Smooth muscle cell (in vitro differentiated cells): Measurements from ENCODE around the gene XPC. TPM values are rescaled to one million over a fixed set of nuclear protein-coding genes. Genes with fewer than 3 reads are reported as not detected.

Source experiments
- DNase-seq: peaks from one replicate; lab custom pipeline; 2025; ENCODE audit not compliant: unreplicated experiment; lab: John Stamatoyannopoulos, UW
- H2AFZ ChIP-seq: fragments of 200-600 bp; sonication (generic); 2 replicates; pipeline ENCODE4 v1.6.0; 2016; ENCODE audit warnings: antibody characterized with exemption, low read depth, mild to moderate bottlenecking
- H3F3A ChIP-seq: fragments of 200-600 bp; sonication (generic); 2 replicates; pipeline ENCODE4 v1.6.0; 2017; ENCODE audit warnings: antibody characterized with exemption, low read depth
- H3K27ac ChIP-seq: fragments of 200-600 bp; sonication (generic); 2 replicates; pipeline ENCODE4 v1.5.1; 2016; ENCODE audit warnings: low read depth, mild to moderate bottlenecking
- H3K27me3 ChIP-seq: fragments of 200-600 bp; sonication (generic); 2 replicates; pipeline ENCODE4 v1.6.1; 2016; ENCODE audit warnings: low read depth, mild to moderate bottlenecking
- H3K36me3 ChIP-seq: fragments of 200-600 bp; sonication (generic); 2 replicates; pipeline ENCODE4 v1.5.1; 2016; ENCODE audit warnings: low read depth
- H3K4me1 ChIP-seq: fragments of 200-600 bp; sonication (generic); 2 replicates; pipeline ENCODE4 v1.5.1; 2016; ENCODE audit warnings: low read depth
- H3K4me2 ChIP-seq: fragments of 200-600 bp; sonication (generic); 2 replicates; pipeline ENCODE4 v1.6.0; 2016; ENCODE audit warnings: mild to moderate bottlenecking
- H3K4me3 ChIP-seq: fragments of 200-600 bp; sonication (generic); 2 replicates; pipeline ENCODE4 v1.5.1; 2016; ENCODE audit warnings: mild to moderate bottlenecking
- H3K79me2 ChIP-seq: fragments of 200-600 bp; sonication (generic); 2 replicates; pipeline ENCODE4 v1.6.0; 2016; ENCODE audit warnings: low read depth, mild to moderate bottlenecking
- H3K9ac ChIP-seq: fragments of 200-600 bp; sonication (generic); 2 replicates; pipeline ENCODE4 v1.6.0; 2016; ENCODE audit warnings: low read depth
- H3K9me3 ChIP-seq: fragments of 200-600 bp; sonication (generic); replicated peaks from 2 replicates; pipeline ENCODE4 v1.5.1; 2016; ENCODE audit warnings: low read depth
- H4K20me1 ChIP-seq: fragments of 200-600 bp; sonication (generic); 2 replicates; pipeline ENCODE4 v1.6.0; 2016; ENCODE audit warnings: low read depth
- WGBS: methylation state at CpG from one replicate; pipeline ENCODE4 v1.1.7; 2016; ENCODE audit warnings: low lambda C conversion rate; 5-methylcytosine and 5-hydroxymethylcytosine counted together
- polyA plus RNA-seq: library from polyadenylated mRNA; unstranded; fragments of >200 nt; fragmentation: Nextera tagmentation; extraction: Ambion mirVana; gene quantifications from 2 replicates; pipeline ENCODE4 v1.2.1, GENCODE V29; 2016
- total RNA-seq: library from RNA; depleted of rRNA; stranded (reverse); fragments of >200 nt; gene quantifications from 2 replicates; pipeline ENCODE4 v1.2.3, GENCODE V29; 2014
- TF ChIP-seq, protein P1 (sequence below): fragments of 200-600 bp; sonication (generic); IDR thresholded peaks from 2 replicates; pipeline ENCODE4 v1.5.1; 2017; ENCODE audit warnings: borderline replicate concordance, mild to moderate bottlenecking, antibody characterized with exemption; ENCODE audit not compliant: insufficient read depth, poor library complexity, severe bottlenecking

XPC gene
- total and polyA plus RNA-seq, 2 experiments from 2014 or later, result 20.9 to 23.8 TPM

DNA sequence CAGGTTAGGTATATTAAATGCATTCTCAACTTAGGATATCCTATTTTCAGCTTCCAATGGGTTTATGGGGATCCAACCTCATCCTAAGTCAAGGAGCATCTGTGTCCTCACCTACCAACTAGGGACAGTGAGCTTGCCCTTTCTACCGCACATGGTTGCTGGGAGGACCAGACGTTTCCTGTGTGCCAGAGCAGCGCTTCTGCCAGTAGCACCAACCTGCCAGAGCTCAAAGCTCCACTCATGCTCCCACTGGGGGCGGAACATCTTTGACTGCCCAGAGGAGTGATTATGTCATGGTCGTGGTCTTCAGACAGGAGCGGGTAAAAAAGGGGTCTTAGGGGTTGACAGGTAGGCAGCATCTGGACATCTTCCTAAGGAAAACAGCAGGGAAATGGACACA lies 24.7 kb downstream of the XPC start:
- TF ChIP-seq, protein P1, sequence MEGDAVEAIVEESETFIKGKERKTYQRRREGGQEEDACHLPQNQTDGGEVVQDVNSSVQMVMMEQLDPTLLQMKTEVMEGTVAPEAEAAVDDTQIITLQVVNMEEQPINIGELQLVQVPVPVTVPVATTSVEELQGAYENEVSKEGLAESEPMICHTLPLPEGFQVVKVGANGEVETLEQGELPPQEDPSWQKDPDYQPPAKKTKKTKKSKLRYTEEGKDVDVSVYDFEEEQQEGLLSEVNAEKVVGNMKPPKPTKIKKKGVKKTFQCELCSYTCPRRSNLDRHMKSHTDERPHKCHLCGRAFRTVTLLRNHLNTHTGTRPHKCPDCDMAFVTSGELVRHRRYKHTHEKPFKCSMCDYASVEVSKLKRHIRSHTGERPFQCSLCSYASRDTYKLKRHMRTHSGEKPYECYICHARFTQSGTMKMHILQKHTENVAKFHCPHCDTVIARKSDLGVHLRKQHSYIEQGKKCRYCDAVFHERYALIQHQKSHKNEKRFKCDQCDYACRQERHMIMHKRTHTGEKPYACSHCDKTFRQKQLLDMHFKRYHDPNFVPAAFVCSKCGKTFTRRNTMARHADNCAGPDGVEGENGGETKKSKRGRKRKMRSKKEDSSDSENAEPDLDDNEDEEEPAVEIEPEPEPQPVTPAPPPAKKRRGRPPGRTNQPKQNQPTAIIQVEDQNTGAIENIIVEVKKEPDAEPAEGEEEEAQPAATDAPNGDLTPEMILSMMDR, result no peak
- Histone ChIP-seq H4K20me1 (peaks cover 3% of the 10 kb centered on the region), H3F3A (no peaks in the 10 kb centered on the region), H3K4me1 (no peaks in the 10 kb centered on the region), H3K27me3 (no peaks in the 10 kb centered on the region), H2AFZ (no peak overlapping the region), H3K79me2 (no peaks in the 10 kb centered on the region), H3K4me3 (no peak overlapping the region), H3K9ac (no peak overlapping the region), H3K27ac (no peak overlapping the region), H3K4me2 (no peak overlapping the region), H3K9me3 (no peaks in the 10 kb centered on the region), H3K36me3 (peaks cover 7% of the 10 kb centered on the region)
- DNase-seq, result no peak
- WGBS, result 98% methylated on average over 6 of the region's 6 CpGs

DNA sequence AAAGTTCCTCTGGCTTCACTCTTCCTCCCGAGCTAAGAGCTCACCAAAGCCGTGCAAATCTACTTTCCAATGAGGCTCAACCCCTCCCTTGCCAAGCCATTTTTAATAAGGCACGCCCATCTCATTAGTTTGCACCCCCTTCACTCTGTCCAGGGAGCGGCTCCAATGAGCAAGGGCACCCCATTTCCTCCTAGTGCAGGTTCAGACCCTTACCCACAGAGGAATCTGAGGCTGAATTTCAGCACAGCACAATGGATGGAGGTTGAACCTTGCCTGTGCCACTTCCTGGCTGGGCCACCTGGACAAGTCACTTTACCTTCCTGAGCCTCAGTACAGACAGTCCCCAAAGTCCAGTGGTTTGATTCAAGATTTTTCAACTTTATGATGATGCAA lies 25.4 kb downstream of the XPC start:
- Histone ChIP-seq H3K4me3 (no peak overlapping the region), H3K4me1 (no peaks in the 10 kb centered on the region), H3F3A (no peaks in the 10 kb centered on the region), H4K20me1 (peaks cover 3% of the 10 kb centered on the region), H3K9ac (no peak overlapping the region), H3K79me2 (no peaks in the 10 kb centered on the region), H3K9me3 (no peaks in the 10 kb centered on the region), H3K4me2 (no peak overlapping the region), H3K36me3 (peaks cover 4% of the 10 kb centered on the region), H3K27ac (no peak overlapping the region), H2AFZ (no peak overlapping the region), H3K27me3 (no peaks in the 10 kb centered on the region)
- WGBS, result 93% methylated on average over 4 of the region's 4 CpGs
- TF ChIP-seq, protein P1, result no peak
- no peak for DNase-seq

DNA sequence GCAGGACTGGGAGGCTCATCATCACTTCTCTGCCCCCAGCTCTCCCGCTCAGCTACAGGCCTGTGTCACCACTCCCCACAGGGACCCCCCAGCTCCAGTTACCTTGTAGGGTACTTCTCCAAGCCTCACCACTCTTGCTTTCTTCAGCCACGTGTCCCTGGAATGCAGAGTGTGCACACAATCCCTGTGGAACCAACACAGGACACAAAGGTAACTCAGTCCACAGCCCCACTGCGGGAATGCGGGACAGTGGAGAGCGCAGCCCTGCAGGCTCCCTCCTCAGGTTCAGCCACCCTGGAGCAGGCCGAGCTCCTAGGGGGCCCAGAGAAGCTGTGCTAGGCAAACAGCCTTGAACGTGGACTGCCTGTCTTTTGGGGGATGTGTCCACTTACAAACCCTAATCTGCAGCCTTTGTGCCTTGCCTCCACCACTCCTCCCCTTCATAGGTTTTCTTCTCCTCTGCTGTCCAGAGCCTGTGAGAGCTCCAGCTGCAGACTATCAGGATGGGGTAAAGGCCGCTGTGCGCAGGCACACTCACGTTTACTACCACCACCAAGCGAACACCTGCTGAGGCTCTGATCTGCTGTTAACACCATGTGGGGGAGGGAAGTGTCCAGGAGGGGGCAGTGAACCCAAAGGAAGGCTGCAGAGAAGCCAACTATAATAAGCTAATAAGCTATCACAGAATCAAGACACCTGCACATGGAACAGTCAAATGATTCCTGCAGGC lies 26.0 kb downstream of the XPC start:
- Histone ChIP-seq H3K36me3 (no peaks in the 10 kb centered on the region), H2AFZ (no peak overlapping the region), H3K4me1 (no peaks in the 10 kb centered on the region), H3K79me2 (no peaks in the 10 kb centered on the region), H3K27ac (no peak overlapping the region), H3K9me3 (no peaks in the 10 kb centered on the region), H3K27me3 (no peaks in the 10 kb centered on the region), H3K4me3 (no peak overlapping the region), H3K9ac (no peak overlapping the region), H4K20me1 (peaks cover 3% of the 10 kb centered on the region), H3K4me2 (no peak overlapping the region), H3F3A (no peaks in the 10 kb centered on the region)
- DNase-seq, result no peak
- TF ChIP-seq, protein P1, result peak; percentile 13
- 95% methylated on average over 11 of the region's 11 CpGs for WGBS
